HG02885 (cell line): ENCODE data around the gene OR2T34.
"Not testable (repeated sequence)": the region's sequence is repeated elsewhere in the genome, so short reads cannot be mapped to it uniquely, and the experiment has no call there.

Experiments used
- ATAC-seq: cut with Tn5 transposase; IDR thresholded peaks from one replicate; pipeline ENCODE4 v1.9.1; 2021; ENCODE audit warnings: mild to moderate bottlenecking; ENCODE audit not compliant: unreplicated experiment, poor library complexity

The OR2T34 gene

GRCh38 chr1:248565530-248566373 lies 8.8 kb downstream of the OR2T34 start:
- peak; percentile 73 for ATAC-seq

GRCh38 chr1:248562672-248563071 lies 11.9 kb downstream of the OR2T34 start, which contains the start of gene OR2T29:
Gene OR2T29 (minus strand): TSS chr1:248562772. CDS start chr1:248559491, 3,281 bp downstream.
- not testable (repeated sequence) for ATAC-seq

- not testable (repeated sequence) for ATAC-seq
These were observed 23.5 kb downstream of the OR2T34 start for GRCh38 chr1:248551027-248551426.

GRCh38 chr1:248547383-248547782 lies 27.2 kb downstream of the OR2T34 start:
- ATAC-seq = not testable (repeated sequence)

- ATAC-seq = peak; percentile 65
These were observed 37.1 kb downstream of the OR2T34 start for GRCh38 chr1:248537449-248537848.
